Activated CD8-positive, alpha-beta T cell treated with anti-CD3 and anti-CD28 coated beads, Interleukin-2, amount 10 ng/mL, durations not matched to agents 7 days and 5 days (primary cell): Measurements from ENCODE around the gene TMEM156. TPM values are rescaled to one million over a fixed set of nuclear protein-coding genes. Genes with fewer than 3 reads are reported as not detected.
"Not testable (repeated sequence)": the region's sequence is repeated elsewhere in the genome, so short reads cannot be mapped to it uniquely, and the experiment has no call there.

Source experiments
- ATAC-seq: fragments of 150-1000 bp; cut with Tn5 transposase; one replicate; pipeline ENCODE4 v1.10.0; 2021; ENCODE audit warnings: moderate library complexity
- CTCF ChIA-PET: fragments of 350-600 bp; sonication (Branson Sonifier 250); formaldehyde crosslinking; loops from one replicate; lab custom pipeline; 2021; ENCODE audit warnings: antibody characterized with exemption; lab: Charles Lee
- POLR2A ChIA-PET: fragments of 350-600 bp; sonication (Branson Sonifier 250); formaldehyde crosslinking; loops from one replicate; lab custom pipeline; 2021; ENCODE audit warnings: antibody characterized with exemption; lab: Charles Lee
- DNase-seq: peaks from one replicate; pipeline ENCODE4 v3.0.0-alpha.2; 2020
- H3K27ac Mint-ChIP-seq: one replicate; pipeline ENCODE4 v1.8.0; 2021; ENCODE audit warnings: mild to moderate bottlenecking, mixed read lengths
- H3K27me3 Mint-ChIP-seq: one replicate; pipeline ENCODE4 v1.8.0; 2021; ENCODE audit warnings: low read depth, mixed read lengths
- H3K36me3 Mint-ChIP-seq: one replicate; pipeline ENCODE4 v1.8.0; 2021; ENCODE audit warnings: low read depth, mixed read lengths
- H3K4me1 Mint-ChIP-seq: one replicate; pipeline ENCODE4 v1.8.0; 2021; ENCODE audit warnings: low read depth, mixed read lengths
- H3K4me3 Mint-ChIP-seq: one replicate; pipeline ENCODE4 v1.8.0; 2021; ENCODE audit warnings: mild to moderate bottlenecking, mixed read lengths
- H3K9me3 Mint-ChIP-seq: one replicate; pipeline ENCODE4 v1.8.0; 2022; ENCODE audit warnings: mixed read lengths; ENCODE audit not compliant: insufficient read depth
- total RNA-seq, 2 experiments: library from RNA; stranded (reverse); gene quantifications; one replicate each; pipeline ENCODE4 v1.2.3, GENCODE V29; 2021

TMEM156 gene
- total RNA-seq, 2 experiments from 2014 or later: 12.4 to 14.1 TPM

GRCh38 chr4:39043058-39043860 lies 11.1 kb upstream of the TMEM156 start:
- H3K36me3 Mint-ChIP-seq: peaks cover 4% of the 10 kb centered on the region
- no peaks in the 10 kb centered on the region for H3K27me3 Mint-ChIP-seq
- ChIA-PET CTCF (interaction anchor here (1.4 to 3.7 kb wide), 4 partner anchors 10 to 140 kb away, joined by 3 to 30 read pairs (median 13); partner anchors contain the start of gene TMEM156), POLR2A (interaction anchor here (1.0 to 3.5 kb wide), 2 partner anchors 13 to 93 kb away, joined by 7 to 56 read pairs; partner anchors contain the start of gene TMEM156)
- peaks cover 38% of the 10 kb centered on the region for H3K4me1 Mint-ChIP-seq
- no peaks in the 10 kb centered on the region for H3K9me3 Mint-ChIP-seq
- DNase-seq (no peak), ATAC-seq (no peak)
- H3K4me3 Mint-ChIP-seq: peak overlapping the region; percentile 75
- H3K27ac Mint-ChIP-seq: peak overlapping the region; percentile 79

DNA sequence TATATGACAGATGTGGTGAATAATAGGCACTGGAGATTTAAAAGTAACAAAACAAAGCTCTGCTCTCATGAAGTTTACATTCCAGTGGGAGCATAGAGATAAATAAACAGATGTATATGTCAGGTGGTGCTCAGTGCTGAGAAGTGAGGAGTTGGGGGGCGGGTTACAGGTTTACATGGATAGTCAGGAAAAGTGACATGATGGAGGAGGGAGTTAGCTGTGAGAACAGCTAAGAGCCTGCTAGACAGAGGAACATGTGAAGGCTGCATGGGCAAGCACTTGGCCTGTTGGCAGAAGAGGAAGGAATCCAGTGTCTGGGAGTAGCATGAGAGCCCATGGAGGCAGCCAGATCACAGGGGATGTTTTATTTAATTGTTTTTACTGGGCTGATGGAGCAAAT lies 10.2 kb upstream of the TMEM156 start:
- POLR2A ChIA-PET: no interaction called here
- no peak for ATAC-seq
- no peak for DNase-seq
- no peak overlapping the region for H3K27ac Mint-ChIP-seq
- H3K9me3 Mint-ChIP-seq: no peaks in the 10 kb centered on the region
- H3K4me3 Mint-ChIP-seq: no peak overlapping the region
- H3K27me3 Mint-ChIP-seq: no peaks in the 10 kb centered on the region
- peaks cover 34% of the 10 kb centered on the region for H3K4me1 Mint-ChIP-seq
- CTCF ChIA-PET: interaction anchor here (0.9 to 3.4 kb wide), 3 partner anchors 12 to 153 kb away, joined by 3 to 20 read pairs (median 7); no protein-coding TSS in a partner anchor
- H3K36me3 Mint-ChIP-seq: no peaks in the 10 kb centered on the region

DNA sequence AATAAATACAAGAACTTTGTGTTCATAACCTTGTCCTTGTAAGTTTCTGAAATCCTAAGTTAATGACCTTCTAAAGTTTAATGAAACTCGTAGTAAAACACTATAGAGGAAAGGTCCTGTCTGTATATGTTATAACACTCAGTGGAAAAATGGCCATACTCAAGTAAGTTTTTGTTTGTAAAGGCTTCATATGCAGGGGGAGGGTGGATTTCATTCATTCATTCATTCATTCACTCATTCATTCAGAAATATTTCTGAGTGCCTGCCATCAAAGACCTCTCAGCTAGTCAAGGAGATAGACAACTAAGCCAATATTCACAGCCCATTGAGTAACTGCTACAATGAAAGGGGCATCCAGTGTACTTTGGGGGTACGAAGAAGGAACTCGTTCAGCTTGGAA lies 6.9 kb upstream of the TMEM156 start:
- Mint-ChIP-seq H3K4me3 (no peak overlapping the region), H3K9me3 (no peaks in the 10 kb centered on the region), H3K27ac (no peak overlapping the region), H3K4me1 (peaks cover 20% of the 10 kb centered on the region), H3K36me3 (no peaks in the 10 kb centered on the region), H3K27me3 (no peaks in the 10 kb centered on the region)
- ChIA-PET CTCF (no interaction called here), POLR2A (no interaction called here)
- DNase-seq (no peak), ATAC-seq (no peak)

GRCh38 chr4:39037941-39038340 lies 5.7 kb upstream of the TMEM156 start:
- Mint-ChIP-seq H3K4me3 (no peak overlapping the region), H3K27me3 (no peaks in the 10 kb centered on the region), H3K27ac (no peak overlapping the region), H3K36me3 (no peaks in the 10 kb centered on the region), H3K4me1 (peaks cover 19% of the 10 kb centered on the region), H3K9me3 (no peaks in the 10 kb centered on the region)
- ChIA-PET POLR2A (no interaction called here), CTCF (no interaction called here)
- DNase-seq (no peak), ATAC-seq (no peak)

- Mint-ChIP-seq H3K4me1 (peaks cover 24% of the 10 kb centered on the region), H3K9me3 (no peaks in the 10 kb centered on the region), H3K27ac (no peak overlapping the region), H3K27me3 (no peaks in the 10 kb centered on the region), H3K4me3 (no peak overlapping the region), H3K36me3 (no peaks in the 10 kb centered on the region)
- ChIA-PET CTCF (no interaction called here), POLR2A (no interaction called here)
- DNase-seq: no peak
- ATAC-seq: no peak
Observed at GRCh38 chr4:39037491-39037825, 5.2 kb upstream of the TMEM156 start.

GRCh38 chr4:39036172-39036571 lies 4.0 kb upstream of the TMEM156 start:
- H3K9me3 Mint-ChIP-seq: no peaks in the 10 kb centered on the region
- H3K4me1 Mint-ChIP-seq: peaks cover 27% of the 10 kb centered on the region
- CTCF ChIA-PET: no interaction called here
- no peak overlapping the region for H3K4me3 Mint-ChIP-seq
- H3K36me3 Mint-ChIP-seq: no peaks in the 10 kb centered on the region
- H3K27ac Mint-ChIP-seq: peak overlapping the region; percentile 57
- DNase-seq: no peak
- POLR2A ChIA-PET: no interaction called here
- H3K27me3 Mint-ChIP-seq: no peaks in the 10 kb centered on the region
- no peak for ATAC-seq

- POLR2A ChIA-PET: interaction anchor here (1.1 to 8.6 kb wide), 2 partner anchors 14 to 82 kb away, joined by 5 to 56 read pairs; no protein-coding TSS in a partner anchor
- CTCF ChIA-PET: interaction anchor here (1.1 to 1.7 kb wide), 2 partner anchors 18 to 138 kb away, joined by 3 to 4 read pairs; no protein-coding TSS in a partner anchor
- Mint-ChIP-seq H3K4me1 (peaks cover 43% of the 10 kb centered on the region), H3K27ac (peak overlapping the region; percentile 88), H3K36me3 (peaks cover 10% of the 10 kb centered on the region), H3K4me3 (peak overlapping the region; percentile 83)
- not testable (repeated sequence) for DNase-seq, H3K27me3 Mint-ChIP-seq, H3K9me3 Mint-ChIP-seq, ATAC-seq
Observed at GRCh38 chr4:39031590-39032020, 604 bp downstream of the TMEM156 start.

DNA sequence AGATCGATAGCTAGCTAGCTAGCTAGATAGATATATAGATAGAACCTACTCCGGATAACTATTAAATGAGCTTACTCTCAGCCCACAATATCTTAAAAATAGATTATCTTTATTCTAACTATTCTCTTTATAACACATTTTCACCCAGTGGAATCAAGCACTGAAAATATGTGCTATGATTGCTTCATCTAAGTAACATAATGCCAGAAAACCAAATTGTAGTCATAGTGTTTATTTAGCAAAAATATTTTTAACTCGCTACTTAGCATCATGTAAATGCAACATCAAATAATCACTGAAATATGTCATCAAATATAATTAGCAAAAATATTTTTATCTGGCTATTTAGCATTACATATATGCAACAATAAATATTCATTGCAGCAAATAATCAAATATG lies 1.5 kb downstream of the TMEM156 start:
- DNase-seq: no peak
- peak; percentile 5 for ATAC-seq
- H3K4me3 Mint-ChIP-seq: peak overlapping the region; percentile 83
- H3K4me1 Mint-ChIP-seq: peaks cover 44% of the 10 kb centered on the region
- H3K27ac Mint-ChIP-seq: peak overlapping the region; percentile 83
- POLR2A ChIA-PET: interaction anchor here (0.6 to 8.6 kb wide), 4 partner anchors 14 to 275 kb away, joined by 3 to 56 read pairs (median 4); no protein-coding TSS in a partner anchor
- H3K9me3 Mint-ChIP-seq: no peaks in the 10 kb centered on the region
- peaks cover 13% of the 10 kb centered on the region for H3K36me3 Mint-ChIP-seq
- CTCF ChIA-PET: interaction anchor here (0.6 to 3.0 kb wide), 11 partner anchors 11 to 251 kb away, joined by 3 to 30 read pairs (median 3); no protein-coding TSS in a partner anchor
- no peaks in the 10 kb centered on the region for H3K27me3 Mint-ChIP-seq

- Mint-ChIP-seq H3K36me3 (peaks cover 16% of the 10 kb centered on the region), H3K4me1 (peaks cover 49% of the 10 kb centered on the region), H3K27ac (peak overlapping the region; percentile 83), H3K4me3 (peak overlapping the region; percentile 83), H3K27me3 (no peaks in the 10 kb centered on the region), H3K9me3 (no peaks in the 10 kb centered on the region)
- ATAC-seq: peak; percentile 55
- DNase-seq: peak; percentile 48
- ChIA-PET POLR2A (interaction anchor here (0.6 to 8.6 kb wide), 3 partner anchors 15 to 274 kb away, joined by 3 to 56 read pairs (median 4); no protein-coding TSS in a partner anchor), CTCF (interaction anchor here (0.6 to 3.0 kb wide), 13 partner anchors 11 to 252 kb away, joined by 3 to 30 read pairs (median 3); no protein-coding TSS in a partner anchor)
Observed at GRCh38 chr4:39029752-39030694, 2.2 kb downstream of the TMEM156 start.

DNA sequence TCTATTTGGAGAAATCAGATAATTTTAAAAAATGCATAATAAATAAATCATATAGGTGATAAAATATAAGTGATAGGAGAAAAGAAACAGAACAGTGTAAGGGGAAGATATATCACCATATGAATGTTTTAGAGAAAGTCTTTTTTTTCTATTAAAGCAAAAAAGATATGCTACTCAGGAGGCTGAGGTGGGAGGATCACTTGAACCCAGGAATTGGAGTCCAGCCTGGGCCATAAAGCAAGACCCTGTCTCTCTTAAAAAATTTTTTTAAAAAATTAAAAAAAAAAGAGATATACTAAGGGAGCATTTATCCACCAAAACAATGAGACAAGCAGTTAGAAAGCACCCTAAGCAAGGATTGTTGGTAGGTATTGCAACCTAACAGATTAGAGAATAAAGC lies 6.1 kb downstream of the TMEM156 start:
- Mint-ChIP-seq H3K27ac (no peak overlapping the region), H3K4me1 (peaks cover 29% of the 10 kb centered on the region), H3K4me3 (no peak overlapping the region), H3K9me3 (no peaks in the 10 kb centered on the region), H3K27me3 (no peaks in the 10 kb centered on the region), H3K36me3 (peaks cover 40% of the 10 kb centered on the region)
- no peak for DNase-seq
- no peak for ATAC-seq
- ChIA-PET CTCF (no interaction called here), POLR2A (no interaction called here)

- no peaks in the 10 kb centered on the region for H3K9me3 Mint-ChIP-seq
- H3K4me3 Mint-ChIP-seq: no peak overlapping the region
- ChIA-PET POLR2A (no interaction called here), CTCF (no interaction called here)
- H3K27me3 Mint-ChIP-seq: no peaks in the 10 kb centered on the region
- ATAC-seq: no peak
- peaks cover 45% of the 10 kb centered on the region for H3K36me3 Mint-ChIP-seq
- H3K4me1 Mint-ChIP-seq: peaks cover 29% of the 10 kb centered on the region
- no peak for DNase-seq
- H3K27ac Mint-ChIP-seq: no peak overlapping the region
Observed at GRCh38 chr4:39025552-39026085, 6.6 kb downstream of the TMEM156 start.
